T-helper 2 cell (primary cell): ENCODE results near the gene PRMT3.
"Not testable (repeated sequence)": the region's sequence is repeated elsewhere in the genome, so short reads cannot be mapped to it uniquely, and the experiment has no call there.

Experiments used
- DNase-seq, 5 experiments: peaks; one replicate each; pipeline versions ENCODE4 v3.0.0 to v3.0.0-alpha.2; 2012 to 2022

The PRMT3 gene

DNA sequence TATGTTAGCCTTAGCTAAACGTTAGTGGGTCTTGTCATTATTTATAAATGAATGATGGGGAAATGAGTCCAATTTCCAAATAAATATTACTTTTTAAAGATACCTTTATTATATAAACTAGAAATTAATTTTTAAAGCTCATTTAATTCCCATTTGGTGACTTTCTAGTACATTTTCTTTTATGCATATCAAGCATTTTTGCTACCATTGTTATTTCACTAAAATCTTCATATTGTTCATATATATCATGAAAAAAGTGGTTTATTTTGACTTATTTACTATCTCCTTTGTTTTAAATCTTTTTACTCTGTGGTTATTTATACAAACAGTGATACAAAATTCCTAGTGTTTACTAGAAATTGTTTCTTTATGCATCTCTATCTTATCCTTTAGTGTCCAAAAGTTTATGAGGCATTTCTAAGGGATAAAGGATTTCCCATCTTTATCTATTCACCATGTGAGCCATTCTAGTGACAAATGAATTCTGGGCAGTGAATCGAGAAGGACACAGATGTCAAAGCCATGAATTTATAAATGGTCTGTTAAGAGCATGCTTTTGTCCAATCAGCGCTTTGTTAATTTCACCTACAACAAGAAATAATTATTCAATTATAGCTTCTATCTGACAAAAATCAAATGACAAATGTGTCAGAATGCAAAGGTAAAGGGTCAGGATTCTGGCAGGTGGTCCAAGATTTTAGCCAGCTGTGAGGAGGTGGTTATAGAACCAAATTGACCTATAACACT, 70.6 kb downstream of the PRMT3 start:
- no peak for DNase-seq

DNA sequence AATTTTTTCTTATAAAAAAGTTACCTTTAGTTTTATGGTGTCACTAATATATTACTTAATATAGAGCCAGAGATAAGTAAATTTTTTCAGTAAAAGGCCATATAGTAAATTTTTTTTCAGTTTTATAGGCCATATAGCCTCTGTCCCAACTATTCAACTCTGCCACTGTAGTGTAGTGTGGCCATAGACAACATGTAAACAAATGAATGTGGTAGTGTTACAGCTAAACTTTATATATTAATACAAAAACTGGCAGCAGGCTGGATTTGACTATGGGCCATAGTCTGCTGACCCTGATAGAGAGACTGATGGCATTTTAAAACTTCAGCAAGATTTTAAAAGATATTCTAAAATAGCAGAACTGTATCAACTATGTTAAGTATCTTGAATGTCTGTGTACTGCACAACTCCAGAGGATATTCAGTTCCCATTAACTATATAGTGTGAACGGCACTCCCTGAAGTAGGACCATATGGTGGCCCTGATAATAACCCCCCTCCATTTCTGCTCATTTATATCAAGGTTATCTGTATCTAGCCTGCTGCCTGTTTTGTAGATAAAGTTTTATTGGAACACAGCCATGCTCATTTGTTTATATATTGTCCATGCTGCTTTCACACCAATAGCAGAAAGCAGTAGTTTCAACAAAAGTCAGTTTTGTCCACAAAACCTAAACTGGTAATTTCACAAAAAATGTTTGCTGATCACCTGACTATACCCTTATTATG, 71.6 kb downstream of the PRMT3 start:
- DNase-seq, result no peak

DNA sequence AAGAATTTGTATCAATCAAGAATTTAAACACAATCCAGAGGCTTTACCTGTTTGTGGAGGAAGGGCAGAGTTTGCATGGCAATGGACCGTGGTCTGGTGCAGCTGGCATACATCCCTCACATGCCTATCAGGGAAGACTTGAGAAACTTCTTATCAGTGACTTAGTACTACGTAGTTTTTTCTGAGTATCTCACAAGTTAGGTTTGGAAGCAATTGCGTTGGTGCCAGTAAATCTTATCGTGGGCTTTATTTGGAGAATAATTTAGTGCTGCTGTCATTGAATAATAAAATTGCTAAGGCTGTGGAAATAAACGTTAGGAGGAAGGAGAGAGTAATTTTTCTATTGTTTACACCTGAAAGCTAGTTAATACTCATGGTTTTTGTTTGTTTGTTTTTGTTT, 72.3 kb downstream of the PRMT3 start:
- no peak for DNase-seq

DNA sequence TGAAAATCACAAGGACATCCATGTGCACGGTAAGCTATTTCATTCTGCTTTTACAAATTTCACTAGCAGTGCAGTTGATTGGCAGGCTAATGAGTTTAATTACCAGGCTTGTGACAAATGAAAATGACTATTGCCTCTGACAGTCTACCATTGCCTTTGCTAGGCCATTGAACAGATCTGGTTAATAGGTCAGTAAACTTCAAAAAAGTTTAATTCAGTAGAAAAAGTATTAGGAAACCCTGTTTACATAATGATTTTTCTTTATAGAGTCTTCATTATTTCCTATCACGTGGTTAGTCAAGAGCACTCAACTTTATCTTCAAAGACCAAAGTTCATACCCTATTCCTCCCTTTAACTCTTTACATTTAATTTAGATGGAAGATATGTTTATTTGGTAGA, 77.0 kb downstream of the PRMT3 start:
- DNase-seq, result no peak

DNA sequence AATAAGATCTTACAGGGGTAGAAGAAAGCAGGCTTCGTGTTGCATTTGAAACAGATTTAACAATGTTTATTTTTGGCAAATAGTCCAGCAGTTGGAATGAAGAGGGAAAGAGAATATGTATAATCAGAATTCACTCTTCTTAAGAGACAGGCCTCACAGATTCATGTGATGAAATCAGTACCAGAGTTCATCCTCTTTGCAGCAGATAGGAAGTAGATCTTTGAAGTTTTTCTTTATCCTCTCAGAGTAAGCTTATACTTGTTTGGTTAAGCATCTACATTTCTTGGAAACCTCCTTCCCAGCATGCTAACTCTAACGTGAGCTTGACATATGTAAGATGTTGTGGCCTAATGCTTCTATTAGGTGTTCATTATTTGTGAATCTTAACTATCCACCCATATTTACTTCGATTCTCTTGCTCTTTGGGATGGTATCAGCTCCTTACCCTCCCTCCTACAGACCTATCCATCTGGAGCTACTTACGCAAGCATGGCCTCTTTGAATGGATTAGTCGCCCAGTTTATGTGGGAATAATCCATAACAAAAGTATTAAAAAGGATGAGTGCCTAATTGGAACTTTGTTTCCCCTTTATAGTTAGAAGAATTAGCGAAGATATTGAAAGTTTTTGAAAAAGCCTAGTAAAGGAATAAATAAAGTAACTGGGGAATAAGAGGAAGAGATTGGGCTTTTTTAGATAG, 80.1 kb downstream of the PRMT3 start:
- DNase-seq, result no peak

DNA sequence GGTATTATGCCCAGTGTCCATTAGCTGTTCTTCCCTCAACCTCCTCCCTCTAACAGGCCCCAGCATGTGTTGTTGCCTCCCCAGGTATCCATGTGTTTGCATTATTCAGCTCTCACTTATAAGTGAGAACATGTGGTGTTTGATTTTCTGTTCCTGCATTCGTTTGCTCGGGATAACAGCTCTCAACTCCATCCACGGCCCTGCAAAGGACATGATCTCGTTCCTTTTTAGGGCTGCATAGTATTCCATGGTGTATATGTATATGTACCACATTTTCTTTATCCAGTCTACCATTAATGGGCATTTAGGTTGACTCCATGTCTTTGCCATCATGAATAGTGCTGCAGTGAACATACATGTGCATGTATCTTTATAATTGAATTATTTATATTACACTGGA, 82.8 kb downstream of the PRMT3 start:
- DNase-seq, result no peak

DNA sequence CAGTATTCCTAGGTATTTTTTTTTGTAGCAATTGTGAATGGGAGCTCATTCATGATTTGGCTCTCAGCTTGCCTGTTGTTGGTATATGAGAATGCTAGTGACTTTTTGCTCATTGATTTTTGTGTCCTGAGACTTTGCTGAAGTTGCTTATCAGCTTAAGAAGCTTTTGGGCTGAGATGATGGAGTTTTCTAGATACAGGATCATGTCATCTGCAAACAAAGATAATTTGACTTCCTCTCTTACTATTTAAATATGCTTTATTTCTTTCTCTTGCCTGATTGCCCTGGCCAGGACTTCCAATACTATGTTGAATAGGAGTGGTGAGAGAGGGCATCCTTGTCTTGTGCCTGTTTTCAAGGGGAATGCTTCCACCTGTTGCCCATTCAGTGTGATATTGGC, 84.4 kb downstream of the PRMT3 start:
- DNase-seq, result not testable (repeated sequence)

DNA sequence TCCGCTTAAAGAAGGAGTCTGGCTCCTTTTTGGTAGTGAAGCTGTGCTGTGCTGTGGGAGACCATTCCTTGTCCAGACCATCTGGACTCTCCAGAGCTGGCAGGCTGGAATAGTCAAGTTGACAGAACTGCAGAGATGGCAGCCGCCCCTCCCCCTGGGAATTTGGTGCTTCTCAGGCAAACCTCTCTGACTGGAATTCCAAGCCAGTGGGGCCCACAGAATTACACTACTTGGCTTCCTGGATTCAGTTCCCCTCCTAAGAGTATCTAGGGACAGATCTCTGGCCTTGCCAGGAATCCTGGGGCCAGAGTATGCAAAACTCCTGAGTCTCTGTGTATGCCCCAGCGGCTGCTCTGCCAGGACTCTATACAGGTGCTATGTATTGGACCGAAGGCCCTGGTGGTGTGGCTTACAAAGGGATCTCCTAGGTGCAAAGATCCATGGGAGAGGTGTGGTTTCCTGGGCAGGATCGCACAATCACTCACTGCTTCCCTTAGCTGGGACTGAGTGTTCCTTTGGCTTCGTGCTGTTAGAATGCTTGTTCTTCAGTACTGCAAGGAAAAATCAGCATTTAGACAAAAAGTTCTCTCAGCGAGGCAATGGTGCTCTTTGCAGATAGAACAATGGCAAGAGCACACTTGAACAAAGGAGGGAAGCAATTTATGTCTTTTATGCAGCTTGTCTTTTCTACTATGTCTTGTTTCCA, 86.8 kb downstream of the PRMT3 start:
- DNase-seq, result no peak

DNA sequence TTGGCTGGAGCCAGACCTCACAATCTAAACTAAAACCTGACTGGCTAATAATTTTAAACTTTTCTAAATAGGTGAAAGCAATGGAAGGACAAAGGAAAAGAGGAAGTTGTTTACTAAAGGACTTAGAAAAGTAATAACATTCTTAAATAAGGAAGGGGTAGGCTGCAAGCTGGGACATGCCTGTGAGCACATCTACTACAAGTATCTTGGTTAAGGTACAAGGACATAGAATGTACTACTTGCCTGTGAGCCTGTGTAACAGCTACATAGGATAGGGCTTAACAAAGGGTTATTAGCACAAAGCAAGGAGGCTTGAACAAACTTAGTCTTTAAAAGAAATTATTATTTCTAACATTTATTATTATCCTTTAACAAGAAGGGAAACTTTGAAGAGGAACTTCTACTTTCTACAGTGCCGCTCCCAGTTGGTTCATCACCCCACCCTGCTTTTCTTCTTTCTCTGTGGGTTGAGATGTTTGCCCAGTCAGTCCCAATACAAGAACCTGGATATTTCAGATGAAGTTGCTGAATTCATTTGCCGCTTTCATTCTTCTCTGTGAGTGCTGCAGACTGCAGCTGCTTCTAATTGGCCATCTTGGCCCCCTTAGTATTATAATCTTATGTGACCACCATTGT, 87.5 kb downstream of the PRMT3 start:
- DNase-seq, result no peak

DNA sequence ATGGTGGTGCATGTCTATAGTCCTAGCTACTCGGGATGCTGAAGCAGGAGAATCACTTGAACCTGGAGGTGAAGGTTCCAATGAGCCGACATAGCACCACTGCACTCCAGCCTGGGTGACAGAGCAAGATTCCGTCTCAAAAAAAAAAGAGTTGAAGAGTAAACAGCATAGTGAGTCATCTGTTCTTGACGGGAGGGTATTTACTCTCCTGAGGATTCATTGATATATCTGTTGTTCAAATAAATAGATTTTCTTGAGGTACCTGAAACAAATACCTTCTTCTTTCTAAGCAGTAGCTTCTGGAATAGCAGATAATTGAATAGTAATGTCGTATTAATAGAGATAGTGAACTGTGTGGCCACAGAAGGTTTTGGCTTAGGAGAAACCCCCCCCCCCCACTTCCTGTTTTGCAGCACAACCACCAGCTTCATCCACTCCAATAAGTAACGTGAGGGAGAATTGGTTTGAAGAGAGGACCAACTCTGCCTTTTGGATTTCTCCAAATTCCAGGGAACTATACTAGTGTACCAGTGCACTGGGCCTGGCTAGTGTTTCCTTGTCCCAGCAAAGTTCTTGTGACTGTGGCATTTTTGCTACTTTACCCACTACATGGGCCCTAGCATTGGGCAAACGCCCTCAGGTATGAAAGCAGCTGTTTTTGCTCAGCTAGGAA, 90.0 kb downstream of the PRMT3 start:
- DNase-seq, result peak in 1 of 5 experiments; percentile 14

DNA sequence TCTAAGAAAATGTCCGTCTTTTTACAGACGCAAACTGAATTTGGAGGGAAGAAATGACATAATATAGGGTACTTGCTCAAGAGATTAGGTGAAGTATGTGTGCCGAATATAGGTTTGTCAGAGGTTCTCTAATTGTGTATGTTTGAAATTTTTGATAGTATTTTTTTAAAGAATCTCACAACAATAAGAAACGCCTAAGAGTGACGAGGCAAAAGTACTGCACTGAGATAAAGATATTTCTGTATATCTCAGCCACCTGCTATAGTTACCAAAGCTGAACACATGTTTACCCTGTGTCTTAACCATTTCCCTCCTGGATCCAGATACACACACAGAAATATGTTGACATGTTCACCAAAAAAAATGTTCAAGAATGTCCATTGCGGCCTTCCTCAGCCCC, 92.0 kb downstream of the PRMT3 start:
- no peak for DNase-seq

DNA sequence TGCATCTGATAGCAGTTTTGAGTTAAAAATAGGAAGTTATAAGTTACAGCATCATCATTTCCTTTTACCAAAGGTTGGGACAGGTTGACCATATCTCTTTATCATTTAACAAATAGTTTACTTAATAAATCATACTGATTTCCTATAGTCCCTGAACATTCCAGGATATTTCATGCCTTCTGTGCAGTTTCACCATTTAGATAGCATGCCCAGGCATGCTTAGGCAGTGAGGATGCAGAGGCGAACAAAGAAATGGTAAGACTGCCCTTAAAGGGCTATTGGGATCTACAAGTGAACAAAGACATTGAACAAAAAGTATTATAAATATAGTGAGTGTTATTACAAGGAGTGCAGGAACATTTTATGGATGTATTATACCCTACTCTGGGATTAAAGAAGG, 96.4 kb downstream of the PRMT3 start:
- DNase-seq, result no peak

DNA sequence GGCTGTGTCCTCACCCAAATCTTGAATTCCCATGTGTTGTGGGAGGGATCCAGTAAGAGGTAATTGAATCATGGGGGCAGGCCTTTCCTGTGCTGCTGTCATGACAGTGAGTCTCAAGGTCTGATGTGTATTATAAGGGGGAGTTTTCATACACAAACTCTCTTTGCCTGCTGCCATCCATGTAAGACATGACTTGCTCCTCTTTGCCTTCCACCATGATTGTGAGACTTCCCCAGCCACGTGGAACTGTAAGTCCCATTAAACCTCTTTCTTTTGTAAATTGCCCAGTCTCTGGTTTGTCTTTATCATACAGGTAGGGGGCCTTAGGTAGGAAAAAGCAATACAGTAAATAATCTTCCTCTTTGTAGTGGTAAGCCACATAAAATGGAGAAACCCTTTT, 96.9 kb downstream of the PRMT3 start:
- DNase-seq, result not testable (repeated sequence)

DNA sequence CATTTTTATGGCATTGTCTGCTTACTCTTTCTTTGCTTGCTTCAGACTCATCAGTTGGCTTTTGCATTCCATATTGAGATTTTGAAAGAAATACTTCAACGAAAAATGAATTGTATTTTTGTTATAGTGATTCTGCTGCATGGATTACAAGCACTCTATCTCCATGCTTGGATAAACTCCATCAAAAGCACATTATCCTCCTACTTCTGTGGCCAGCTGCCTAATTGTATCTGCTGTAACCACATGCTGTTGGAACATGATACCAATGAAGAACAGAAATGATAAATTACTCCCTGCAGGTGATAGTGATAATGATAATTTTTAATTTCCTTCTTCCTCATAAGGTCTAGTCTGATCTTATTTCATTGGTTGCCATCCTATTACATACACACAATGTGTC, 100.8 kb downstream of the PRMT3 start:
- no peak for DNase-seq

DNA sequence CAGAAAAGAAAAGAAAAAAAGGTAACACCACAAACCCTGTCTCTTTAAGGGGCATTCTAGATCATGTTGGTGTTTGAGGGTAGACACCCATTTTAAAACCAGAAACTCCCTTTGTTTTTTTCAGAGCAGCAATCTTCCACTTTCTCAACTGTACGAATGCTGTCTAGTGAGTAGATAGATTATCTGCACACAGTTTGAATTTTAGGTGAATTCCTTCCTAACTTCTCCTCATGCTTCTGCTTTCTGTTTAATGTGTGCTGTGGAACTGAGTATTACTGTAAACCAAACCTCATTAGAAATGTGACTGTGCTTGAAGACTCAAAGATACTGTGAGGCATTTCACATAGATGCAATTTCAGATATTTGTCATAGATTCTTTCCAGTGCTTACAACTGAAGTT, 102.4 kb downstream of the PRMT3 start:
- DNase-seq, result peak in 1 of 5 experiments; percentile 18

DNA sequence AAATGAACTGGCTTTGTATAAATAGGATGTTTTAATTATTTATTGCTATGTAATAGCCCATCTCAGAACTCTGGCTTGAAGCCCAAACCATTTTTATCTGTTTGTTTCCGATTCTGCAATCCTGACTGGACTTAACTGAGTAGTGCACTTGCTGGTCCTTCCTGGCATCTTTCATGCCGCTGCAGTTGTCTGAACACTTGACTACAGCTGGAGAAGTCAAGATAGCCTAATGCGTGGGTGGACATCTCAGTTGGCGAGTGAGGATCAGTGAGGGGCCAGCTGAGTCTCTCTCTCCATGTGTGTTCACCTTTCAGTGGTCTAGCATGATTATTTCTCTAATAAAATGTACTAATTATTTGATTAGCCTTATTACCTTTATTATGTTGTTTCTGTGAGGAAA, 105.8 kb downstream of the PRMT3 start:
- no peak for DNase-seq

DNA sequence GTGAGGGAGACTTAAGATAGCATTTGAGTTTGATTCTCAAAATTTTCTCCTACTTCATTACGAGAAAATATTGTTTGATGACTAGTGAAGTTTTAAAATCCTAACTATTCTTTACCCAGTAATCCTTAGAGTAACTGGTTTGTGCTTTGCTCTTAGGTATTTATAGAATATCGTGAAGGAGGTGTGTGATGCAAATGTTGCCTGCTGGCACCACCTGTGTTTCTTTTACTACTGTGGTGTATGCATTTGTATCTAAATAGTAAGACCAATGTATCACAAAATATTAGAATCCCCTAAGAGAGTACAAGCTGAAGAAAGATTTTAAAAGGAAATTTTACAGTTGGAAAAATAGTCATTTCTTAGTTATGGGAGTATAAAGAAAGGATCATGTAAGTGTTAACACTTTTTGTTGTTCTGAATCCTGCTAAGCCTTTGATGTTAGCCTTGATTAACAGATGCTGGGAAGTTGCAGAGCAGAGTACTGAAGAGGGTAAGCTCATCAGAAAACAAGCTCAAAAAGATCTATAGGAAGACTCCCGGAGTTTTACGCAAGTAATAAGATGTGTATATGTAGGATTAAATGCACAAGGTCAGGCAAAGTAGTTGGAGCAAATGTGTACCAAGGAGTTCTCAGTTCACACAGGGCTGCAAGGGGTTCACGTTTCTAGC, 109.7 kb downstream of the PRMT3 start:
- DNase-seq, result no peak

DNA sequence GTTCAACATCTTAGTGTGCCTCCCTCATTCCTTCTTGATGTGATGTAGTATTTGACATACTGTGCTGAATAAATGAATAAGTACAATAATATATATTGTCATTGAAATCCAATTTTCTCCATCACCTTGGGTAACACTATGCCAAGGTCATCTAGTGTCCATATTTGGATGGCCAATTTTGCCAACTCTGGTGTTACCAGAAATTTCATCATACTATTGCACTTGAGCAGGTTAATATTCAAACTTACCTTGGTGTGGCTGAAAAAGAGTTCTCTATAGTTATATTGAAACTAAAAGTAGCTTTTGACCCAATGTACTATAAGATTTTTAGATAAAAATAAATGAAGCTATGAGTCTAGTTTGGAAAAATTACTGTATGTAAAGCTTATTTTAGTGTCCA, 113.7 kb downstream of the PRMT3 start:
- no peak for DNase-seq

DNA sequence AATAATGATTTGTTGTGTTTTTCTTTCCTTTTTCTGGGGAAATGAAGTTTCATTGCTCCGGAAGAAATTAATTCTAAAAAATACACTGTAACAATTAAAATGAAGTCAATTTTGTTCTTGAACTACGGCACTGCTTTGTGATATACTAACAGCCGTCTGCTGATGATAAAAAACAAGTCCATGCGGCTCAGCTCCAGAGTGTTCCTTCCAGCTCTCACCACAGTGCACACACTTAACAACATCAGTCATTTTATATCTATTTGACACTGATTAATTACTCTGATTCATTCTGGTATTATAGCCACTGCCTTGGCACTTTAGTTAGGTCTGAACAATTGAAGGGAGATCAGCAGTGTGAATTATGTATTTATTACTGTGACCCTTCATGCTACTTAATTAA, 114.5 kb downstream of the PRMT3 start:
- DNase-seq, result no peak

DNA sequence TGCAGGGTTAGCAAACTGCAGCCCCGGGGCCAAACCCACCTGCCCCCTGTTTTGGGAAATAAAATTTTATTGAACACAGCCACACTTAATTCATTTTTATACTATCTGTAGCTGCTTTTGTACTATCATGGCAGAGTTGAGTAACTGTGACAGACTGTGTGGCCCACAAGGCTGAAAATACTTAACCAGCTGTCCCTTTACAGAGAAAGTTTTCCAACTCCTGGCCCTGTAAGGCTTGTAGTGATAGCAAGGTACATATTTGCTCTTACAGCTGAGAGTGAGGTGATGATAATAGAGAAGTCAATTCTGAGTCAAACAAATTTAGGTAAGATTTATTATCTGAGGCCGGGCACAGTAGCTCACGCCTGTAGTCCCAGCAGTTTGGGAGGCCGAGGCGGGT, 124.5 kb downstream of the PRMT3 start:
- DNase-seq, result no peak

DNA sequence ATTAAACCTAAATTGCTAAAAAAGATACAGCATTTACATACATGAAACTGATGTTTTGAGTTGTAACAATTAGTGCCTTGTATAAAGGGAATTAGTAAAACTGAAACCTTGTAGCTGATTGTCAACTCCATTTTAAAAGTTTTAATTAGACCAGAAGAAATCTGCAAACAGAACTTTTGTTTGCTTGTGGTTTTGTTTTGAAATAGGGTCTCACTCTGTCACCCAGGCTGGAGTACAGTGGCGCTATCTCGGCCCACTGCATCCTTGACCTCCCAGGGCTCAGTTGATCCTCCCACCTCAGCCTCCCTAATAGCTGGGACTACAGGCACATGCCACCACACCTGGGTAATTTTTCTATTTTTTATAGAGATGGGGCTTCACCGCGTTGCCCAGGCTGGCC, 125.4 kb downstream of the PRMT3 start:
- DNase-seq, result no peak
